Stimulated activated CD8-positive, alpha-beta memory T cell treated with anti-CD3 and anti-CD28 coated beads, Interleukin-15, amount 100 ng/mL, for 48 hours (primary cell): ENCODE measurements around the gene CES2.
"Not testable (repeated sequence)": the region's sequence is repeated elsewhere in the genome, so short reads cannot be mapped to it uniquely, and the experiment has no call there.

Source experiments
- DNase-seq, 2 donors: peaks; one replicate each; pipeline ENCODE4 v3.0.0-alpha.2; 2020; ENCODE audit warnings: low read depth in 2 of 2

CES2 gene

DNA sequence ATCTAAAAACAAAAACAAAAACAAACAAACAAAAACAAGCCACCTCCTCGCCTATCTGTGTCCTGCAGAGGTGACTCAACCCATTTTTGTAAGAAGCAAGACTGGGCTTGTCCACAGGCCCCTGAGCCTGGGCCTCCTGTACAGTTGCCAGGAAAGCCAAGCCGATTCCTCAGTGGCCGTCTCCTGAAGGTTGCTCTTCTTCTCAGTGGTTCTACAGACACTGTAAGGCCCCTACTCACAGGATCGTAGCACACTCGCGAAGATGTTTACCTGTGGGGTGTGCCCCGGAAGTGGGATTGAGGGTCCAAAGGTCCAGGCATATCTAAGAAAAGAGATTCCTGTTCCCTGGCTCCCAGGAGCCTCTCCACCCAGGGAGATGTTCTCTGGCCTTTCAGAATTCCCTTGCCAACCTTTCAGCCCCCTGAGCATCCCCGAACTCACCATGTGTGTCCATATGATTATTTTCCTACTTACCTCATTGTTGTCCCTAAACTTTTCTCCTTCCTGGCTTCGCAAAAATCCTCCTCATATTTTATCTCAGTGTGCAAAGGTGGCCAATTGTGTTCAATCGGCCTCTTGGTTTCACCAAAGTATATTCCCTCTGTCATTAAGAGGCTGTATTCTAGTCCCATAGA is 18.3 kb downstream of the CES2 start:
- no peak for DNase-seq

DNA sequence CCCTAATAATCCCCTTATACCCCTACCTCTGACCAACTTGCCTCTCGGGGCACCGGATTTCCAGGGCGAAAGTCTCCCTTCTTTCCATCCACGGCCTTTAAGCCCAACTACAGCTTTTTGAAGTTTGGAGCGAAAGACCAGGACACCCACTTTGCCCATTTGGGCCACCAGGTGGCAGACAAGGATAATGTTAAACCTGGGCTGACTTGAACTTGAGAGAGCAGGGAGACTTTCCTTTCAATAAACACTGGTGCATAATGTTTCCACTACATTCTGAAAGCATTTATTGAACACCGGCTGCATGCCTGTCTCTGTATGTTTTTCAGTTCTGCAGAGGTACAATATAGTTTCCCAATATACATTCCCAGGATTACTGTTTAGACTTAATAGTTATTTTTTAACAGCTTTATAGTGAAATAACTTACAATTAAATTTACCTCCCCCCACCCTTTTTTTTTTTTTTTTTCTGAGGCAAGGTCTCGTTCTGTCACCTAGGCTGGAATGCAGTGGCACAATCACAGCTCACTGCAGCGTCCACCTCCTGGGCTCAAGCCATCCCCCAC is 18.9 kb downstream of the CES2 start:
- peak; percentile 49 to 61 for DNase-seq

DNA sequence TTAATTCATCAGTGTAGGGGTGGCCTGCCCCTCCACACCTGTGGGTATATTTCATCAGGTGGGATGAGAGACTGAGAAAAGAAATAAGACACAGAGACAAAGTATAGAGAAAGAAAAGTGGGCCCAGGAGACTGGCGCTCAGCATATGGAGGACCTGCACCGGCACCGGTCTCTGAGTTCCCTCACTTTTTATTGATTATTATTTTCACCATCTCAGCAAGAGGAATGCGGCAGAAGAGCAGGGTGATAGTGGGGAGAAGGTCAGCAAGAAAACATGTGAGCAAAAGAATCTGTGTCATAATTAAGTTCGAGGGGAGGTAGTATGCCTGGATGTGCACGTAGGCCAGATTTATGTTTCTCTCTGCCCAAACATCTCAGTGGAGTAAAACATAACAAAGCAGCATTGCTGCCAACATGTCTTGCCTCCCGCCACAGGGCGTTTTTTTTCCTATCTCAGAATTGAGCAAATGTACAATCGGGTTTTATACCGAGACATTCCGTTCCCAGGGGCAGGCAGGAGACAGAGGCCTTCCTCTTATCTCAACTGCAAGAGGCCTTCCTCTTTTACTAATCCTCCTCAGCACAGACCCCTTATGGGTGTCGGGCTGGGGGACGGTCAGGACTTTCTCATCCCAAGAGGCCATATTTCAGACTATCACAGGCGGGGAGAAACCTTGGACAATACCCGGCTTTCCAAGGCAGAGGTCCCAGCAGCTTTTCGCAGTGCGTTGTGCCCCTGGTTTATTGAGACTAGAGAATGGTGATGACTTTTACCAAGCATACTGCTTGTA is 20.2 kb downstream of the CES2 start:
- DNase-seq: not testable (repeated sequence)

DNA sequence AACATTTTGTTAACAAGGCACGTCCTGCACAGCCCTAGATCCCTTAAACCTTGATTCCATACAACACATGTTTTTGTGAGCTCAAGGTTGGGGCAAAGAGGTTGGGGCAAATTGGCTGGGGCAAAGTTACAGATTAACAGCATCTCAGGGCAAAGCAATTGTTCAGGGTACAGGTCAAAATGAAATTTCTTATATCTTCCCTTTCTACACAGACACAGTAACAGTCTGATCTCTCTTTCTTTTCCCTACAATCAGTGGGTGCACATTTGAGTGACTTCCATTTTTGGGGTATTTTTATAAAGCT is 20.8 kb downstream of the CES2 start:
- not testable (repeated sequence) for DNase-seq

DNA sequence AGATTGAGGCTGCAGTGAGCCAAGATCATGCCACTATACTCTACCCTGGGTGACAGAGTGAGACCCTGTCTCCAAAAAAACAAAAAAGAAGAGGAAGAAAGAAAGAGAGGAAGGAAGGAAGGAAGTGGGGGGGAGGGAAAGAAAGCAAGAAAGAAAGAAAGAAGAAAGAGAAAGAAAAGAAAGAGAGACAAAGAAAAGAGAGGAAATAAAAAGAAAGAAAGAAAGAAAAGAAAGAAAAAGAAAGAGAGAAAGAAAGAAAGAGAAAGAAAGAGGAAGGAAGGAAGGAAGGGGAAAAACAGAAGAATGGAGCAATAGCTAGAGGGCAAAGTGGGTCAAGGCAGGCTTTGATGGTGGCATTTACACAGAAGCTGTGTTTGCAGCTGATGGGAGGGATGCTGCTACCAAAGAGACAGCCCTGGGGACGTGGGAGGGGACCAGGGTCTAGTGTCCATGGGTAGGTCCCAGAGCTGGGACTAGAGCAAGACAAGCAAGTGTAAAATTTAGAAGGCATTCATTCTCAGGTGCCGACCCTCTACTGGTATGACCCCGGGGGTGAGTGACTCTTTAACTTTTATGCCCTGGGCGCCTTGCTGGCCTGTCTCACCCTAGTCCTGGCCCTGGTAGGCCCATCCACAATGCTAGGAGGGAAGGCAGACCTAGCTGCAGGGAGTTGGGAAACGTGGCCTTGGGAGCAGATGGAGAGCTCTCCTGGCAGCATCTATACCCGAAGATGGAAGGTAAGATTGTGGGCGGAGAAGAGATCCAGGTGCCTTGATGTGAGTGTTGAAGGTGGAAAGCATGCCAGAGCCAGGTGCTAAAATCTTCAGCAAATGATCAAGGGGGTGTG is 23.8 kb downstream of the CES2 start:
- DNase-seq: no peak

DNA sequence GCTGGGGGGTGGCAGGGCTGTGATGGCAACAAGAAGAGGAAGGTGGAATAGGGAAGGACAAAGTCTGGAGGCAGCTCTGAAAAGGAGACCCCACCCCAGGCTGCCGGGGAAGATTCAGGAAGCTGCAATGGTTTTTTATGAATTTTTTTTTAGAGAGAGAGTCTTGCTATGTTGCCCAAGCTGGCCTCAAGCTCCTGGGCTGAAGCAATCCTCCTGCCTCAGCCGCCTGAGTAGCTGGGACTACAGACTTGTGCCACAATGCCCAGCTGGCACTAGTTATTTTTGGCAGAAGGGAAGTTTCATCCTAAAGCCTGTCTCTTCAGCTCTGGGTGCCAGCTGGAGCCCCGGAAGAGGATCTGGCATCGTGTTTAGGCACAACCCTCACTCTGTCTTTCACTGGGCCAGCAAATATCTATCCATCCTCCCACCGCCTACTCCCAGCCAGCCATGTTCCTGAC is 24.4 kb downstream of the CES2 start:
- DNase-seq: no peak

DNA sequence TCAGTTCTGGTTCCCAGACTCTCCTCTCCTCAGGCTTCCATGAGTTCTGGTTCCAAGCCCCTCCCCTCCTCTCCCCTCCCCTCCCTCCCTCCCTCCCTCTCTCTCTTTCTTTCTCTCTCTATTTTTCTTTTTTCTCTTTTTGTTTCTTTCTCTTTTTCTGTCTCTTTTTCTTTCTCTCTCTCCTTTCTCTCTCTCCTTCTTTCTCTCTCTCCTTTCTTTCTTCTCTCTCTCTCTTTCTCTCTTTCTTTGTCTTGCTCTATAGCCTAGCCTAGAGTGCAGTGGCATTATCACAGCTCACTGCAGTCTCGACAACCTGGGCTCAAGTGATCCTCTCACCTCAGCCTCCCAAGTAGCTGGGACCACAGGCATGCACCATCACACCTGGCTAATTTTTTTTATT is 25.0 kb downstream of the CES2 start:
- no peak for DNase-seq

DNA sequence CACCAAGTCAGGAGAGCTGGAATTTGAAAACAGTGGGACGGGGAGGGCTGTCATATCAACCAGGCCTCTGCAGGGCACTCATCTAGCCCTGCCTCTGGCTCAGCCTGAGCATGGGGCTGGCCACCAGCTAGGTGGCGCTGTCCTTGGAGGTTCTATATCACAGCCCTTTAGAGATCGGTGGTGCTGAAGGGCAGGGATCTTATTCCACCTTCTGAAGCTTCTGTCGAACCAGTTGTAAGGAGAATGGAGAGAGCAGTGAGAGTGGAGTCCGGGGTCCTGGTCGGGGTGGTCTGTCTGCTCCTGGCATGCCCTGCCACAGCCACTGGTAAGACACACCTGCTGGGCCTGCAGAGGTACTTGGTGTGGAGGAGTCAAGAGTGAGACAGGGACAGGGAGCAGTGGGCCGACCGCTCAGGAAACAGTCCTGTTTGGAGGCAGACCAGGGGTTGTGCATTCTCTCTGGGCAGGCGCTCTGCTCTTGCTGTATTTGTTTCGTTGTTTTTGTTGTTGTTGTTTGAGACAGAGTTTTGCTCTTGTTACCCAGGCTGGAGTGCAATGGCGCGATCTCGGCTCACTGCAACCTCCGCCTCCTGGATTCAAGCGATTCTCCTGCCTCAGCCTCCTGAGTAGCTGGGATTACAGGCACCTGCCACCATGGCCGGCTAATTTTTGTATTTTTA is 25.9 kb downstream of the CES2 start, which contains the start of gene CES3:
Gene CES3 (plus strand): TSS at position 202 of the 680 bp plus-strand sequence. CDS start 42 bp downstream, at position 244.
- peak; percentile 45 to 58 for DNase-seq

DNA sequence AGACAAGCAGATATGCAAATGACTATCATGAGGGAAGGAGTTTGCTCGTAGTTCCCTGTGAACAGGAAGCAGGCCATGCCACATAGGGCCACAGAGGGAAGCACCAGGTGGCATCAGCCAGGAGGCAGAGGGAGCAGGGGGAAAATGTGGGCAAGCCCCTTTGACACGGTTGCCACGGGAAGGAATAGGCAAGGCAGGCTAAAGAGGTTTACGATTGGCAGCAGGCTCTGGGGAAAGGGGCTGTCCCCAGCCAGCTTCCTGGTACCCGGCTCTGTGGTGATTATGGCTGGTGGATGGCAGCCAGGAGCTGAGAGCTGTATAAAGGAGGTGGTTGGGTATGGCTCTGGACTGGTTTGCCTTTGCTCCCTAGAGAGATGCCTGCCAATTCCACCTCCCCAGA is 26.6 kb downstream of the CES2 start:
- DNase-seq: no peak

DNA sequence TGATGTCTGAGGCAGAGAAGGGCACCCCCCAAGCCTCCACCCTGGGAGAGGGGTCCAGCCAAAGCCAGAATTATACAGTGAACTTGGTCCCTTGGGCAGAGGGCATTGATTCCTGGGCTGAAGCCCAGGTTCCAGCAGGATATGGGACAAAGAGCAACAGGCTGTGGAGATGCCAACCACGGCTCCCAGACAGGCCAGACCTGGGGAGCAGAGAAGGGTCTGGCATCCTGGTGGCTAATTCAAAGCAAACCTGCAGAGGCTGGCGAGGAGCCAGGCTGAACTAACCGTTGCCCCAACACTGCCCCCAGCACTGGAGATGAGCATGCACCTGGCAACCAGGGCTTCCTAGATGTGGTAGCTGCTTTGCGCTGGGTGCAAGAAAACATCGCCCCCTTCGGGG is 28.7 kb downstream of the CES2 start:
- DNase-seq: no peak

DNA sequence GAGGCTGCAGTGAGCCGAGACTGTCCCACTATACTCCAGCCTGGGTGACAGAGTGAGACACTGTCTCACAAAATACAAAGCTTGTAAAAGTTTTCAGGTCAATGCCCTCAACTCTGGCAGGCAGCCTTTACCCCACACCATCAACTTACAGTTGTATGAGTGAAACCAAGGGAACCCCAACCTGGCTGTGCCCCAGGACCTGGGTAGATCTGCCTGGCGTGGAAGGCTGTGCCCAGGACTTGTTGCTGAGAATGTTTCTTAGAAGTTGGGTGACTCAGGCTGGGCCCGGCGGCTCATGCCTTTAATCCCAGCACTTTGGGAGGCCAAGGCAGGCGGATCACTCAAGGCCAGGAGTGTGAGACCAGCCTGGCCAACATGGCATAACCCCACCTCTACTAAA is 33.5 kb downstream of the CES2 start:
- DNase-seq: no peak

DNA sequence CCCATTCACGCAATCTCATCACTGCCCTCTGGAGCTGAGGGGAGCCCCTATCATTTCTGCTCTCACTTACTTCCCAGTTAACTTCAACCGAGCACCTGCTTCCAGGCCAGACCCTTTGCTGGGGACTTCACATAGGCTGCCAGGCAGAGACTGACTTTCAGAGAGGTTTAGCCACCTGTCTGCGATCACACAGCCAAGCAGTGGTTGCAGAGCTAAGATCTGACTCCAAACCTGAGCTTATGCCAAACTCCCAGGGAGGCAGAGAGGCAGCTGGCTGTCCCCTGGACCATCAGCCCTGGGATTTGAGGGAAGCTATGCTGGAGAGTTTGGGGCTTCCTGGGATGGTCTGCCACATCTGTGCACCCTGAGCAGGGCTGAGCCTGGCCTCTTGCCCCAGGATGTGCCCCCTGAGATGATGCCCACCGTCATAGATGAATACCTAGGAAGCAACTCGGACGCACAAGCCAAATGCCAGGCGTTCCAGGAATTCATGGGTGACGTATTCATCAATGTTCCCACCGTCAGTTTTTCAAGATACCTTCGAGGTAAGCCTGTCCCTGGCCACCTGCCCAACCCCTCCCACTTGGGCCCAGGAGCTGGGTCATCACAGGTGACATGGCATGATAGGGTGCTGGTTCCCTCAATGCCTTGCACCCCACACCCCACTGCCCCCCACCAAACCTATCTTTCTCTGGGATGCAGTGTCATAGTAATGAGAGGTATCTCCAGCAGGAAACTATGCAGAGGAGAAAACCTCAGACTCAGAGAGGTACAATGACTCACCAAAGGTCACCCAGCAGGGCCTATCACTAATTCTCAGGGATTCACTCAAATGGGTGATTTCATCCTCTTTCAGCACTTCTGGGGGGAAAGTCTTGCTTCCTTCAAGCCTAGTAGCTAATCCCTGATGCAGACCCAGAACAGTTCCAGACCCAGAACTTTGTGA is 35.7 kb downstream of the CES2 start:
- no peak for DNase-seq

DNA sequence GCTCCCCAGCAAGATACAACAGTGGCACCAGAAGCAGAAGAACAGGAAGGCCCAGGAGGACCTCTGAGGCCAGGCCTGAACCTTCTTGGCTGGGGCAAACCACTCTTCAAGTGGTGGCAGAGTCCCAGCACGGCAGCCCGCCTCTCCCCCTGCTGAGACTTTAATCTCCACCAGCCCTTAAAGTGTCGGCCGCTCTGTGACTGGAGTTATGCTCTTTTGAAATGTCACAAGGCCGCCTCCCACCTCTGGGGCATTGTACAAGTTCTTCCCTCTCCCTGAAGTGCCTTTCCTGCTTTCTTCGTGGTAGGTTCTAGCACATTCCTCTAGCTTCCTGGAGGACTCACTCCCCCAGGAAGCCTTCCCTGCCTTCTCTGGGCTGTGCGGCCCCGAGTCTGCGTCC is 37.7 kb downstream of the CES2 start:
- DNase-seq: no peak

DNA sequence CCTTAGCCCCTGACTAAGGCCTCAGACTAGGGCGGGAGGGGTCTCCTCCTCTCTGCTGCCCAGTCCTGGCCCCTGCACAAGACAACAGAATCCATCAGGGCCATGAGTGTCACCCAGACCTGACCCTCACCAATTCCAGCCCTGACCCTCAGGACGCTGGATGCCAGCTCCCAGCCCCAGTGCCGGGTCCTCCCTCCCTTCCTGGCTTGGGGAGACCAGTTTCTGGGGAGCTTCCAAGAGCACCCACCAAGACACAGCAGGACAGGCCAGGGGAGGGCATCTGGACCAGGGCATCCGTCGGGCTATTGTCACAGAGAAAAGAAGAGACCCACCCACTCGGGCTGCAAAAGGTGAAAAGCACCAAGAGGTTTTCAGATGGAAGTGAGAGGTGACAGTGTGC is 38.4 kb downstream of the CES2 start:
- no peak for DNase-seq

DNA sequence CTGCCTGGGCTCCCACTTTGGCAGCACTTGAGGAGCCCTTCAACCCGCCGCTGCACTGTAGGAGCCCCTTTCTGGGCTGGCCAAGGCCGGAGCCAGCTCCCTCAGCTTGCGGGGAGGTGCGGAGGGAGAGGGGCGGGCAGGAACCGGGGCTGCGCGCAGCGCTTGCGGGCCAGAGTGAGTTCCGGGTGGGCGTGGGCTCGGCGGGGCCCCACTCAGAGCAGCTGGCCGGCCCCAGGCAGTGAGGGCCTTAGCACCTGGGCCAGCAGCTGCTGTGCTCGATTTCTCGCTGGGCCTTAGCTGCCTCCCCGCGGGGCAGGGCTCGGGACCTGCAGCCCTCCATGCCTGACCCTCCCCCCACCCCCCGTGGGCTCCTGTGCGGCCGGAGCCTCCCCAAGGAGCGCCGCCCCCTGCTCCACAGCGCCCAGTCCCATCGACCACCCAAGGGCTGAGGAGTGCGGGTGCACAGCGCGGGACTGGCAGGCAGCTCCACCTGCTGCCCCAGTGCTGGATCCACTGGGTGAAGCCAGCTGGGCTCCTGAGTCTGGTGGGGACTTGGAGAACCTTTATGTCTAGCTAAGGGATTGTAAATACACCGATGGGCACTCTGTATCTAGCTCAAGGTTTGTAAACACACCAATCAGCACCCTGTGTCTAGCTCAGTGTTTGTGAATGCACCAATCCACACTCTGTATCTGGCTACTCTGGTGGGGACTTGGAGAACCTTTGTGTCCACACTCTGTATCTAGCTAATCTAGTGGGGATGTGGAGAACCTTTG is 39.0 kb downstream of the CES2 start:
- not testable (repeated sequence) for DNase-seq

DNA sequence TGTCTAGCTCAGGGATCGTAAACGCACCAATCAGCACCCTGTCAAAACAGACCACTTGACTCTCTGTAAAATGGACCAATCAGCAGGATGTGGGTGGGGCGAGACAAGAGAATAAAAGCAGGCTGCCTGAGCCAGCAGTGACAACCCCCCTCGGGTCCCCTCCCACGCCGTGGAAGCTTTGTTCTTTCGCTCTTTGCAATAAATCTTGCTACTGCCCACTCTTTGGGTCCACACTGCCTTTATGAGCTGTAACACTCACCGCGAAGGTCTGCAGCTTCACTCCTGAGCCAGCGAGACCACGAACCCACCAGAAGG is 39.6 kb downstream of the CES2 start:
- DNase-seq: peak; percentile 42 to 71

DNA sequence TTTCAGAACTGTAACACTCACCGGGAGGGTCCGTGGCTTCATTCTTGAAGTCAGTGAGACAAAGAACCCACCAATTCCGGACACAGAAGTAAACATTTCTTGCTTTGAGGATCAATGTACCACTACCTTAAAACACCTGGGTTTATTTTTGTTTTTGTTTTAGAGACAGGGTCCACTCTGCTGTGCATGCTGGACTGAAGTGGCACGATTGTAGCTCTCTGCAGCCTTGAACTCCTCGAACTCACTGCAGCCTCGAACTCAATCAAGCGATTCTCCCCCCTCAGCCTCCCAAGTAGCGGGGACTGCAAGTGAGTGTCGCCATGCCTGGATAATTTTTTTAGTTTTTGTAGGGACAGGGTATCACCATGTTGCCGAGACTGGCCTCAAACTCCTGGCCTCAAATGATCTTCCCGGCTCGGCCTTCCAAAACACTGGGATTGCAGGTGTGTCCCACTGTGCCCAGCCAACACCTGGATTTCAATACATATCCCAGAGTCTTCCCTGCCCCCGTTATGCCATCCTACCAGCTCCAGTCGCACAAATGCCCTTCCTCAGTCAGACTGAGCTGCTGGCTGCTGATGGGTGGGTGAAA is 40.1 kb downstream of the CES2 start:
- no peak for DNase-seq

DNA sequence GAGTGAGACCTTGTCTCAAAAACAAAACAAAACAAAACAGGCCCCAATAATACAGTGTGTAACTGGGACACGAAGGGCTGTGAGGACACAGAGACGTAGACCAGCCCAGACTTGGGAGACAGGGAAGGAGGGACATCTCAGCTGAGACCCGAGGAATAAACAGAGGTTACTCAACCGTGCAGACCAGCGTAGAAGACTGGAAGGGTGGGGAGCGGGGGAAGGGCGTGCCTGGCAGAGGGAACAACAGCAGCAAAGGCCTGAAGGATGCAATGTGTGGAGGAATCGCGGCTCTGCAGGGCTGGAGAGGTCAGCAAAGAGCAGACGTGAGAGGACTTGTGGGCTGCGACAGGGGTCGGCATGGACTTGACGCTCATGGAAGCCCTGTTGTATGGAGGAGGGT is 41.4 kb downstream of the CES2 start:
- no peak for DNase-seq

DNA sequence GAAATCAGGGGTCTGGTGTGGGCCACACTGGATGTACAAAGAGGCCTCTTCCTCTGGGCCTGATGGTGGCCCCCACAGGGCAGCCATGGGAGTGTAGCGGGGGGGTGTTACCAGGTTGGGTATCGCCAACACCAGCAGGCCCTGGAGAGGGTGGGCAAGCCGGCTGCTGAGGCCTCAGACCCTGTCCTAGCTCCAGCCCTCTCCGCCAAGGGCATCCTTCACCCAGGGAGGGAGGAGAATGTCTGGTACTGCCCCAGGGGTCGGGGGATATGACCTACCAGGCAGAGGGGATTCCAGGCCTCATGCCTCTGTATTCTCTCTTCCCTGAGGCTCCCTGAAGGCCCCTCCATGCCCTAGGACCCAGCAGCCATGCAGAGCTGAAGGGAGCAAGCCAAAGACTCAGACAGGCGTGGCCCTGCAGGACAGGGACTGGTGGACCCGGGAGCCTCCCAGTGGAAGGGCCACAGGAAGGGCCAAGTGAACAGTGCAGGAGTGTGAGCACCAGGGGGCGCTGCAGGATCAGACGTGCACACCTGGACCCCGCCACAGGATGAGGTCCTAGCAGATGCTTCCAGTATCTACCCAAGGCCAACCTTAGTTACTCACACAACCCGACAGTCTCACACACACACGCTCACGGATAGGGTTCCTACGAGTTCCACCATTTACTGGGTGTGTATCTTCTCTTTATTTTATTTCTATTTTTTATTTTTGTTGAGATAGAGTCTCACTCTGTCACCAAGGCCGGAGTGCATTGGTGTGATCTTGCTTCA is 42.2 kb downstream of the CES2 start:
- DNase-seq: peak; percentile 75 to 76
